ENCODE measurements around the gene DOCK4.

The DOCK4 gene

GRCh38 chr7:111864291-111864976 lies 341.8 kb downstream of the DOCK4 start:
- no peak for DNase-seq (ENCODE audit: low read depth in 3 of 3)

GRCh38 chr7:111863269-111863668 lies 342.9 kb downstream of the DOCK4 start:
- DNase-seq (ENCODE audit: low read depth in 3 of 3): no peak

- no peak for DNase-seq (ENCODE audit: low read depth in 3 of 3)
These were observed 346.0 kb downstream of the DOCK4 start for GRCh38 chr7:111860248-111860647.

- no peak for DNase-seq (ENCODE audit: low read depth in 3 of 3)
These were observed 347.9 kb downstream of the DOCK4 start for GRCh38 chr7:111858331-111858730.

GRCh38 chr7:111855842-111856227 lies 350.4 kb downstream of the DOCK4 start:
- DNase-seq (ENCODE audit: low read depth in 3 of 3): no peak

GRCh38 chr7:111855161-111855841 lies 350.9 kb downstream of the DOCK4 start:
- DNase-seq (ENCODE audit: low read depth in 3 of 3): peak in 1 of 3 donors; percentile 2

- no peak for DNase-seq (ENCODE audit: low read depth in 3 of 3)
These were observed 352.8 kb downstream of the DOCK4 start for GRCh38 chr7:111853201-111853990.

GRCh38 chr7:111852081-111852480 lies 354.1 kb downstream of the DOCK4 start:
- no peak for DNase-seq (ENCODE audit: low read depth in 3 of 3)

GRCh38 chr7:111846898-111847297 lies 359.3 kb downstream of the DOCK4 start:
- DNase-seq (ENCODE audit: low read depth in 3 of 3): no peak

GRCh38 chr7:111845853-111846252 lies 360.3 kb downstream of the DOCK4 start:
- no peak for DNase-seq (ENCODE audit: low read depth in 3 of 3)

- no peak for DNase-seq (ENCODE audit: low read depth in 3 of 3)
These were observed 361.1 kb downstream of the DOCK4 start for GRCh38 chr7:111844904-111845671.

- DNase-seq (ENCODE audit: low read depth in 3 of 3): no peak
These were observed 363.7 kb downstream of the DOCK4 start for GRCh38 chr7:111842491-111842890.

- DNase-seq (ENCODE audit: low read depth in 3 of 3): no peak
These were observed 364.5 kb downstream of the DOCK4 start for GRCh38 chr7:111841596-111842205.

GRCh38 chr7:111840528-111840927 lies 365.7 kb downstream of the DOCK4 start:
- no peak for DNase-seq (ENCODE audit: low read depth in 3 of 3)

- DNase-seq (ENCODE audit: low read depth in 3 of 3): no peak
These were observed 366.9 kb downstream of the DOCK4 start for GRCh38 chr7:111839261-111839660.

- DNase-seq (ENCODE audit: low read depth in 3 of 3): no peak
These were observed 369.6 kb downstream of the DOCK4 start for GRCh38 chr7:111836592-111836991.

GRCh38 chr7:111835066-111835465 lies 371.1 kb downstream of the DOCK4 start:
- DNase-seq (ENCODE audit: low read depth in 3 of 3): no peak

- no peak for DNase-seq (ENCODE audit: low read depth in 3 of 3)
These were observed 371.8 kb downstream of the DOCK4 start for GRCh38 chr7:111834367-111834766.

- no peak for DNase-seq (ENCODE audit: low read depth in 3 of 3)
These were observed 372.7 kb downstream of the DOCK4 start for GRCh38 chr7:111833466-111833865.

GRCh38 chr7:111832174-111832573 lies 374.0 kb downstream of the DOCK4 start:
- no peak for DNase-seq (ENCODE audit: low read depth in 3 of 3)

- no peak for DNase-seq (ENCODE audit: low read depth in 3 of 3)
These were observed 377.0 kb downstream of the DOCK4 start for GRCh38 chr7:111829221-111829620.

All from stimulated activated CD4-positive, alpha-beta T cell treated with anti-CD3 and anti-CD28 coated beads, TNF-alpha, amount 100 ng/mL, for 48 hours (primary cell).